Thyroid gland (tissue), 4 donors: Measurements from ENCODE around the gene RNF213. TPM values are rescaled to one million over a fixed set of nuclear protein-coding genes. Genes with fewer than 3 reads are reported as not detected.

Source experiments
- DNase-seq, 2 donors: peaks; one replicate each; pipeline ENCODE4 v3.0.0-alpha.2; 2019
- H3K27ac ChIP-seq, 3 donors: fragments of 200-600 bp; sonication (generic); 1 replicate in 2 of 3; 2 replicates in 1 of 3; pipeline ENCODE4 v1.5.1; 2016 to 2019; ENCODE audit warnings: mild to moderate bottlenecking in 1 of 3, moderate library complexity in 1 of 3
- H3K27me3 ChIP-seq: fragments of 200-600 bp; sonication (generic); one replicate; pipeline ENCODE4 v1.5.1; 2019
- H3K36me3 ChIP-seq, 2 donors: fragments of 200-600 bp; sonication (generic); one replicate each; pipeline ENCODE4 v1.5.1; 2016 to 2019
- H3K4me1 ChIP-seq, 2 donors: fragments of 200-600 bp; sonication (generic); one replicate each; pipeline ENCODE4 v1.5.1; 2017 to 2019
- H3K4me3 ChIP-seq, 3 donors: fragments of 200-600 bp; sonication (generic); replicated peaks in 1 of 3; 1 replicate in 2 of 3; 2 replicates in 1 of 3; pipeline ENCODE4 v1.5.1; 2016; ENCODE audit warnings: mild to moderate bottlenecking in 1 of 3
- H3K9me3 ChIP-seq: fragments of 200-600 bp; sonication (generic); one replicate; pipeline ENCODE4 v1.5.1; 2017
- POLR2A ChIP-seq, 2 donors: fragments of 450-650 bp; IDR thresholded peaks; one replicate each; pipeline ENCODE4 v1.6.1; 2017; ENCODE audit warnings: antibody characterized with exemption in 2 of 2, mild to moderate bottlenecking in 2 of 2, moderate library complexity in 1 of 2
- WGBS, 2 donors: methylation state at CpG; one replicate each; pipeline ENCODE4 v1.1.5; 2017; 5-methylcytosine and 5-hydroxymethylcytosine counted together
- intact Hi-C: fragments of 100-400 bp; cut with DNase I; formaldehyde crosslinking; loops from one replicate; pipeline ENCODE4 v1.15.1; 2023
- total RNA-seq, 4 donors: library from RNA; depleted of rRNA; stranded (reverse); fragments of >200 nt; gene quantifications; one replicate each; pipeline ENCODE4 v1.2.3, GENCODE V29; 2016
- TF ChIP-seq, protein P1 (sequence below), 6 experiments: fragments of 200-600 bp in 3 of 6; fragments of 450-650 bp in 3 of 6; sonication (generic) in 3 of 6; IDR thresholded peaks; one replicate each; pipeline ENCODE4 v1.5.1; 2016 to 2019; ENCODE audit warnings: antibody characterized with exemption in 6 of 6, mild to moderate bottlenecking in 2 of 6, inconsistent platforms in 1 of 6, moderate library complexity in 1 of 6

The RNF213 gene
- total RNA-seq, 4 donors from 2014 or later: 107 to 245 (median 187) TPM

DNA sequence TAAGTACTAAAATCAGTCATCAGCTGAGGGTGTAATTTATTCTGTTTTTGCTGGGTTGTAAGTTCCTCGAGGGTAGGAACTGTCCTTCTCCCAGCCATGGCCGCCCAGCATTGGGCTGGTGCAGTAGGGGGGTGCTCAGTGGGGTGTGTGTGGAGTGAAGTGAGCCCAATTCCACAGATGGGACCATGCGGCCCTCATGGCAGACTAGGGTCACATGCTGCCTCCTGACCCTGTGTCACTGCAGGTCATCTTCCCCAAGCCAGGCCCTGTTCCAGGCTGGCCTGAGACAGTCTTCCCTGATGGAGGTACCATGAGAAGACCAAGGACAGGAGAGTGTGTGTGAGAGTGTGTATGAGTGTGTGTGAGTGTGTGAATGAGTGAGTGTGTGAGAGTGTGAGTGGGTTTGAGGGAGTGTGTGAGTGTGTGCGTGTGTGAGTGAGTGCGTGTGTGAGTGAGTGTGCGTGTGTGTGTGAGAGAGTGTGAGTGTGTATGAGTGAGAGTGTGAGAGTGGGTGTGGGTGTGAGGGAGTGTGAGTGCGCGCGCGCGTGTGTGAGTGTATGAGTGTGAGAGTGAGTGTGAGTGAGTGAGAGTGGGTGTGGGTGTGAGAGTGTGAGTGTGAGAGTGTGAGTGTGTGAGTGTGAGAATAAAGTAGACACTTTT is 36.7 kb upstream of the RNF213 start:
- Histone ChIP-seq H3K27ac (no peak overlapping the region), H3K36me3 (peaks cover 11 to 13% of the 10 kb centered on the region in 2 donors), H3K4me1 (peaks cover 18 to 21% of the 10 kb centered on the region in 2 donors), H3K27me3 (no peaks in the 10 kb centered on the region), H3K4me3 (no peak overlapping the region), H3K9me3 (no peaks in the 10 kb centered on the region)
- intact Hi-C loops: loop anchor here (5.0 kb wide), 1 partner anchor 38 kb away; the partner anchor contains the start of gene RNF213
- DNase-seq: no peak
- TF ChIP-seq, protein P1, sequence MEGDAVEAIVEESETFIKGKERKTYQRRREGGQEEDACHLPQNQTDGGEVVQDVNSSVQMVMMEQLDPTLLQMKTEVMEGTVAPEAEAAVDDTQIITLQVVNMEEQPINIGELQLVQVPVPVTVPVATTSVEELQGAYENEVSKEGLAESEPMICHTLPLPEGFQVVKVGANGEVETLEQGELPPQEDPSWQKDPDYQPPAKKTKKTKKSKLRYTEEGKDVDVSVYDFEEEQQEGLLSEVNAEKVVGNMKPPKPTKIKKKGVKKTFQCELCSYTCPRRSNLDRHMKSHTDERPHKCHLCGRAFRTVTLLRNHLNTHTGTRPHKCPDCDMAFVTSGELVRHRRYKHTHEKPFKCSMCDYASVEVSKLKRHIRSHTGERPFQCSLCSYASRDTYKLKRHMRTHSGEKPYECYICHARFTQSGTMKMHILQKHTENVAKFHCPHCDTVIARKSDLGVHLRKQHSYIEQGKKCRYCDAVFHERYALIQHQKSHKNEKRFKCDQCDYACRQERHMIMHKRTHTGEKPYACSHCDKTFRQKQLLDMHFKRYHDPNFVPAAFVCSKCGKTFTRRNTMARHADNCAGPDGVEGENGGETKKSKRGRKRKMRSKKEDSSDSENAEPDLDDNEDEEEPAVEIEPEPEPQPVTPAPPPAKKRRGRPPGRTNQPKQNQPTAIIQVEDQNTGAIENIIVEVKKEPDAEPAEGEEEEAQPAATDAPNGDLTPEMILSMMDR (IDR thresholded peaks at IDR 0.05): no peak
- no peak for TF ChIP-seq POLR2A (IDR thresholded peaks at IDR 0.05)
- 95 to 96% methylated on average over 11 of the region's 11 CpGs for WGBS, 2 donors

DNA sequence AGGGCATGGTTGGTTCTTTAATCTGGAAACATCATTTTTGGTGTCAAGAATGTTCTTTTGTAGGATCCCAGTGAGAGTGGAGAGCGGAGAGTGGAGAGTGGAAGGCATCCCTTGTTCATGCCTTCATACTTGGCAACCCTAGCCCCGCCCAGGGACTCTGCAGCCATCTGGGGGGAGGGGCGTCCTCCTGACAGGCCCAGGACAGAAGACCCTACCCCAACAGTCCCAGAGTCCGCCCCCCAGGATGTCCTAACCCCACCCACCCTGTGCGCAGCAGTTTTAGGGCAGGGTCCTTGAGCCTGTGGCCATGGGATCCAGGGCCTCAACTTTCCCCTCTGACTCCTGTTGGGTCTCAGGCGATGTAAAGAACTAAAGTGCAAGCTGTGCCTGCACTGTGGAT is 36.0 kb upstream of the RNF213 start:
- H3K9me3 ChIP-seq: no peaks in the 10 kb centered on the region
- no peak for DNase-seq
- intact Hi-C loops: loop anchor here (5.0 kb wide), 1 partner anchor 38 kb away; the partner anchor contains the start of gene RNF213

DNA sequence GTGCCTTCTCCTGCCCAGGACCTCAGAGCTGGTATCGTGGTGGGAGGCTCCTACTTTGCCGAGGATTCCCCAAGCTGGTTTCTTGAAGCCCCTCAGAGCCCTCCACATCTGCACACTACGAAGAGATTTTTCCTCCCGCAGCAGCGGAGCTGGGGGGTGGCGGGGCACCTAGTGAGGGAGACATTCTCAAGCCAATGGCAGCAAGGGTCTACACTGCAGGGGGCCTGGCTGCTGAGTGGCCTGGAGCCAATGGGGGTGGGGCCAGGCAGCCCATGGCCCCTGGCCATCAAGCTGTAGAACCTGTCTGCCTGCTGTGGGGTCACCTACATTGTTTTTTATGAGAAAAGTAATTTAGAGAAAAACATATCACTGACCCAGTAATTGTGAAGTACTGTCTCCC is 35.4 kb upstream of the RNF213 start:
- Histone ChIP-seq H3K36me3 (peaks cover 11 to 13% of the 10 kb centered on the region in 2 donors), H3K9me3 (no peaks in the 10 kb centered on the region), H3K27ac (no peak overlapping the region), H3K4me3 (no peak overlapping the region), H3K27me3 (no peaks in the 10 kb centered on the region), H3K4me1 (peaks cover 11 to 15% of the 10 kb centered on the region in 2 donors)
- WGBS, 2 donors: 80 to 85% methylated on average over 5 to 6 of the region's 6 CpGs
- TF ChIP-seq POLR2A (IDR thresholded peaks at IDR 0.05): no peak
- TF ChIP-seq, protein P1 (IDR thresholded peaks at IDR 0.05): no peak
- DNase-seq: no peak
- intact Hi-C loops: no loop called here

More for the DNA sequence above, 36.0 kb upstream of the RNF213 start:
- Histone ChIP-seq H3K27me3 (no peaks in the 10 kb centered on the region), H3K4me1 (peaks cover 14 to 16% of the 10 kb centered on the region in 2 donors), H3K36me3 (peaks cover 11 to 13% of the 10 kb centered on the region in 2 donors), H3K4me3 (no peak overlapping the region), H3K27ac (no peak overlapping the region)
- TF ChIP-seq, protein P1 (IDR thresholded peaks at IDR 0.05): no peak
- no peak for TF ChIP-seq POLR2A (IDR thresholded peaks at IDR 0.05)
- WGBS, 2 donors: 91 to 97% methylated on average over 6 of the region's 6 CpGs

DNA sequence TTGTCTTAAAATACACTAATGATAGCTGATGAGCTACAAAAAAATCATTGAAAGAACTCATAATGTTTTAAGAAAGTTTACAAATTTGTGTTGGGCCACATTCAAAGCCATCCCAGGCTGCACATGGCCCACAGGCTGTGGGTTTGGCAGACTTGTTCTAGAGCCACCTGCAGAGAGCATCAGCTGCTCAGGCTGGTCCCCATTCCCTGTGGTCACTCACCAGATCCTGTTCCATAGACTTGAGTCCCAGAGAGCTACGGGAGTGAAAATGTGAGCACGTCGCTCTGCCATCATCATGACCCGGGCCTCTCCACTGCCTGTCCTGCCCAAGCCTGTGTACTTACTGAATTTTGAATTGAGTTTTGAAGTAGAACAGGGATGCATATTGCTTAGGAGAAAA is 33.5 kb upstream of the RNF213 start:
- Histone ChIP-seq H3K27ac (no peak overlapping the region), H3K4me3 (no peak overlapping the region), H3K9me3 (no peaks in the 10 kb centered on the region), H3K4me1 (peaks cover 0 to 5% of the 10 kb centered on the region in 2 donors), H3K36me3 (peaks cover 13% of the 10 kb centered on the region in 2 donors), H3K27me3 (no peaks in the 10 kb centered on the region)
- intact Hi-C loops: no loop called here
- 94 to 100% methylated on average over 2 to 4 of the region's 4 CpGs for WGBS, 2 donors
- no peak for DNase-seq
- TF ChIP-seq, protein P1 (IDR thresholded peaks at IDR 0.05): no peak
- TF ChIP-seq POLR2A (IDR thresholded peaks at IDR 0.05): no peak

DNA sequence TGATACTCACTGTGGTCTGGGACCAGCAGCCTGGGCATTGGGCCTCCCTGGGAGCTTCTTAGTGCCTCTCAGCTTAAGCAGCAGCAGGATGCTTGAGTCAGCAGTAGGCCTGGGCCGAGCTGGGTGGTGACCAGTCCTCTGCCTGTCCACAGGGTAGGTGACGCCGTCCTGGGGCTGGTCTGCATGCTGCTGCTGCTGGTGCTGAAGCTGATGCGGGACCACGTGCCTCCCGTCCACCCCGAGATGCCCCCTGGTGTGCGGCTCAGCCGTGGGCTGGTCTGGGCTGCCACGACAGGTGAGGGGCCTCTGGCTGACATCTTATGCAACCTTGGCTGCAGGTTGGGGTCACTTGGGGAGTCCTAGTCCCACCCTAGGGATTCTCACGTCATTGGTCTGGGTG is 33.0 kb upstream of the RNF213 start:
- intact Hi-C loops: no loop called here
- no peak overlapping the region for H3K27ac ChIP-seq
- TF ChIP-seq POLR2A (IDR thresholded peaks at IDR 0.05): no peak
- TF ChIP-seq, protein P1 (IDR thresholded peaks at IDR 0.05): no peak
- H3K4me3 ChIP-seq: no peak overlapping the region
- peaks cover 14 to 17% of the 10 kb centered on the region in 2 donors for H3K36me3 ChIP-seq
- WGBS, 2 donors: 97% methylated on average over 10 to 11 of the region's 11 CpGs
- H3K27me3 ChIP-seq: no peaks in the 10 kb centered on the region
- no peak for DNase-seq
- H3K9me3 ChIP-seq: no peaks in the 10 kb centered on the region
- H3K4me1 ChIP-seq: peaks cover 0 to 1% of the 10 kb centered on the region in 2 donors
